ENCODE results near the gene SIRPB2. TPM values are rescaled to one million over a fixed set of nuclear protein-coding genes. Genes with fewer than 3 reads are reported as not detected.

SIRPB2 gene
- polyA plus RNA-seq, 4 donors, result 0.81 to 1.7 (median 0.84) TPM; not detected in 1

- Histone ChIP-seq H3K4me3 (ENCODE audit: low read depth in 1 of 3, low read length in 3 of 3) (no peak overlapping the region), H3K27ac (ENCODE audit: low read depth in 1 of 3, low read length in 2 of 3) (no peak overlapping the region), H3K27me3 (ENCODE audit: control insufficient read depth in 3 of 3, insufficient read depth in 3 of 3, low read length in 3 of 3) (no peaks in the 10 kb centered on the region), H3K9me3 (ENCODE audit: control insufficient read depth in 2 of 2, insufficient read depth in 1 of 2, low read depth in 1 of 2, low read length in 1 of 2) (peaks cover 0 to 2% of the 10 kb centered on the region in 2 donors), H3K36me3 (ENCODE audit: control insufficient read depth in 3 of 3, insufficient read depth in 2 of 3, low read depth in 1 of 3, low read length in 3 of 3) (no peaks in the 10 kb centered on the region), H3K4me1 (ENCODE audit: control insufficient read depth in 3 of 3, insufficient read depth in 2 of 3, low read depth in 1 of 3, low read length in 2 of 3) (peaks cover 0 to 2% (median 2%) of the 10 kb centered on the region in 3 donors)
- DNase-seq (no peak), FAIRE-seq (no peak)
- 68 to 75% (median 69%) methylated on average over 4 of the region's 4 CpGs for WGBS, 3 donors
Observed at GRCh38 chr20:1426231-1426849, 64.9 kb downstream of the SIRPB2 start.

Other genes starting within 250 kb of the SIRPB2 start
- 1 to 10 TPM in 1 of 4 donors, under 1 TPM in 3; 0.45 to 3.2 (median 0.73) TPM for gene SNPH, start 225.1 kb downstream of the SIRPB2 start, polyA plus RNA-seq
- gene SDCBP2, start 162.3 kb downstream of the SIRPB2 start, polyA plus RNA-seq, result 100 to 1,000 TPM in 3 of 4 donors, 10 to 100 TPM in 1; 94.4 to 724 (median 292) TPM
- gene FKBP1A, start 98.4 kb downstream of the SIRPB2 start, polyA plus RNA-seq, result 100 to 1,000 TPM; 146 to 315 (median 208) TPM
- gene NSFL1C, start 24.6 kb downstream of the SIRPB2 start, polyA plus RNA-seq, result 10 to 100 TPM; 44.7 to 73.1 (median 54.0) TPM
- gene SIRPD, start 66.3 kb upstream of the SIRPB2 start, polyA plus RNA-seq, result 1 to 10 TPM in 1 of 4 donors, not detected in 3; 1.2 TPM
- gene SIRPB1, start 128.6 kb upstream of the SIRPB2 start, polyA plus RNA-seq, result 1 to 10 TPM in 1 of 4 donors, under 1 TPM in 2, not detected in 1; 0.22 to 1.5 (median 0.54) TPM
- 1 to 10 TPM in 1 of 4 donors, under 1 TPM in 3; 0.89 to 2.2 (median 0.99) TPM for gene SIRPG, start 166.4 kb upstream of the SIRPB2 start, polyA plus RNA-seq

All from small intestine (tissue), 7 donors.